Osteocyte (in vitro differentiated cells): Measurements from ENCODE around the gene DMXL2. TPM values are rescaled to one million over a fixed set of nuclear protein-coding genes. Genes with fewer than 3 reads are reported as not detected.

Experiments used
- DNase-seq: peaks from one replicate; pipeline ENCODE4 v3.0.0; 2021; ENCODE audit warnings: mixed read lengths; ENCODE audit not compliant: unreplicated experiment; ENCODE audit errors: extremely low spot score
- H3K27ac Mint-ChIP-seq: one replicate; pipeline ENCODE4 v1.8.0; 2021; ENCODE audit warnings: mild to moderate bottlenecking, mixed read lengths; ENCODE audit not compliant: unreplicated experiment
- H3K27me3 Mint-ChIP-seq: one replicate; pipeline ENCODE4 v1.8.0; 2021; ENCODE audit warnings: mixed read lengths; ENCODE audit not compliant: unreplicated experiment
- H3K36me3 Mint-ChIP-seq: one replicate; pipeline ENCODE4 v1.8.0; 2021; ENCODE audit warnings: mixed read lengths; ENCODE audit not compliant: unreplicated experiment
- H3K4me1 Mint-ChIP-seq: one replicate; pipeline ENCODE4 v1.8.0; 2021; ENCODE audit warnings: mixed read lengths; ENCODE audit not compliant: unreplicated experiment
- H3K4me3 Mint-ChIP-seq: one replicate; pipeline ENCODE4 v1.8.0; 2021; ENCODE audit warnings: mild to moderate bottlenecking, moderate library complexity, mixed read lengths; ENCODE audit not compliant: unreplicated experiment
- H3K9me3 Mint-ChIP-seq: one replicate; pipeline ENCODE4 v1.8.0; 2021; ENCODE audit warnings: mixed read lengths; ENCODE audit not compliant: unreplicated experiment
- total RNA-seq: library from RNA; stranded (reverse); gene quantifications from 2 replicates; pipeline ENCODE4 v1.2.1, GENCODE V29; 2021
- TF ChIP-seq, protein P1 (sequence below): fragments of 200-600 bp; sonication (generic); IDR thresholded peaks from 2 replicates; pipeline ENCODE4 v1.5.0; 2021; ENCODE audit warnings: antibody characterized with exemption, mild to moderate bottlenecking, moderate library complexity

Gene DMXL2
- total RNA-seq, 1 donor from 2014 or later: 27.4 TPM

DNA sequence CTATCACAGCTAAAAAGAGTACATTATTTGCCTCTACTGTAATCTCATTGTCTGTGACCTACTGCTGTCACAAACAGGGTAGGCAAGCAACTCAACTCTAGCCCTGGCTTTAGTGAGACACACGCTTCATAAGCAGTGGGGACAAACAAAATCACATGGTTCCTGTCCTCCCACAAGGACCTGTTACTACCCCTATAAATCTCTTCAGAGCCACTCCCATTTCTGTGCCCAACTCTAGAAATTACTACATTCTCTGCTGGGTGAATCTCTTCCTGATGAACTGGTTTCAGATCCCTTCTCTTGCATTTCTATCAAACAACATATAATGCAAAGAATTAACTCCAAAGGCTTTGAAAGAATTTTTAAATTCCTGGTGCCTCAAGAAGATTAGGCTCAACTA is 117.3 kb downstream of the DMXL2 start:
- Mint-ChIP-seq H3K9me3 (peaks cover 3% of the 10 kb centered on the region), H3K4me3 (no peak overlapping the region), H3K4me1 (no peaks in the 10 kb centered on the region), H3K27ac (no peak overlapping the region), H3K27me3 (no peaks in the 10 kb centered on the region), H3K36me3 (peaks cover 26% of the 10 kb centered on the region)
- DNase-seq: no peak
- TF ChIP-seq, protein P1, sequence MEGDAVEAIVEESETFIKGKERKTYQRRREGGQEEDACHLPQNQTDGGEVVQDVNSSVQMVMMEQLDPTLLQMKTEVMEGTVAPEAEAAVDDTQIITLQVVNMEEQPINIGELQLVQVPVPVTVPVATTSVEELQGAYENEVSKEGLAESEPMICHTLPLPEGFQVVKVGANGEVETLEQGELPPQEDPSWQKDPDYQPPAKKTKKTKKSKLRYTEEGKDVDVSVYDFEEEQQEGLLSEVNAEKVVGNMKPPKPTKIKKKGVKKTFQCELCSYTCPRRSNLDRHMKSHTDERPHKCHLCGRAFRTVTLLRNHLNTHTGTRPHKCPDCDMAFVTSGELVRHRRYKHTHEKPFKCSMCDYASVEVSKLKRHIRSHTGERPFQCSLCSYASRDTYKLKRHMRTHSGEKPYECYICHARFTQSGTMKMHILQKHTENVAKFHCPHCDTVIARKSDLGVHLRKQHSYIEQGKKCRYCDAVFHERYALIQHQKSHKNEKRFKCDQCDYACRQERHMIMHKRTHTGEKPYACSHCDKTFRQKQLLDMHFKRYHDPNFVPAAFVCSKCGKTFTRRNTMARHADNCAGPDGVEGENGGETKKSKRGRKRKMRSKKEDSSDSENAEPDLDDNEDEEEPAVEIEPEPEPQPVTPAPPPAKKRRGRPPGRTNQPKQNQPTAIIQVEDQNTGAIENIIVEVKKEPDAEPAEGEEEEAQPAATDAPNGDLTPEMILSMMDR: no peak

DNA sequence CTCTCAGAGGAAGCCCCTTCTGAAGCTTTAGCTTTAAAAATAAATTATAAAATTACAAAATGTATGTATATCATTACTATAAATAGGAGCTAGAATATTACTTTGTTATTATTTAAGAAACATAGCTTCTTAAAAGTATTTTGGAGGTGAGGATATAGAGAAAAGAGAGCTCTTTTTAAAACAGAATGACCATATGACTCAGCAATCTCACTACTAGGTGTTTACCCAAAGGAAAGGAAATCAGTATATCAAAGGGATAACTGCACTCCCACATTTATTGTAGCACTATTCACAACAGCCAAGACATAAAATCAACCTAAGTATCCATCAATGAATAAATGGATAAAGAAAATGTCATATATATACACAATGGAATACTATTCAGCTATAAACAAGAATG is 119.6 kb downstream of the DMXL2 start:
- H3K27ac Mint-ChIP-seq: no peak overlapping the region
- DNase-seq: no peak
- no peaks in the 10 kb centered on the region for H3K4me1 Mint-ChIP-seq
- peaks cover 22% of the 10 kb centered on the region for H3K36me3 Mint-ChIP-seq
- no peak overlapping the region for H3K4me3 Mint-ChIP-seq
- no peaks in the 10 kb centered on the region for H3K9me3 Mint-ChIP-seq
- TF ChIP-seq, protein P1: no peak
- H3K27me3 Mint-ChIP-seq: no peaks in the 10 kb centered on the region

DNA sequence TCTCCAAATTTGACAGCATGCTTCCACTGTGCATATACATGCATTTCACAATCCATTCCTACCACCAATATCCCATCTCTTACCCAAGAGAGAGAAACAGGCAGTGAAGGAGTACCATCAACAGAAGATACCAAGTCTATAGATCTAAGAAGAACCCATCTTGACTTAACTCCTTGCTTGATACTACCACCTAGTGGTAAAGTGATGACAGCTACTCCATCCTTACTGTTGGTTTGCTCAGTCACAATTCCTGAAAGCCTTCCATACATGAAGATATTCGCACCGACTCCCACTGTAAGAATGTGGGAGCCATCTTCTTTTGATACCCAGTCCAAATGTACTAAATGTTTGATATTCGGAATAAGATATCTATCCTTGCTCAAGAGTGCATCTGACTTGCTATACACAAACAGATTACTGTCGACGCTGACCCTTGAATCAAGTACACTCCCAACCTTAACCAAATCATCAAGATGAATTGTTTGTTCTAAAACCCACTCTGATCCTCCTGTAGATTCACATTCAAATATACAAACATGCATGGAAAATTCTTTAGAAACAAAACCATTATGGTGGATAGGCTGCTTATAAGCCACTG is 123.1 kb downstream of the DMXL2 start:
- TF ChIP-seq, protein P1: peak; percentile 50
- Mint-ChIP-seq H3K4me3 (no peak overlapping the region), H3K27me3 (no peaks in the 10 kb centered on the region), H3K27ac (no peak overlapping the region), H3K9me3 (no peaks in the 10 kb centered on the region), H3K4me1 (peaks cover under 1% of the 10 kb centered on the region), H3K36me3 (peaks cover 30% of the 10 kb centered on the region)
- no peak for DNase-seq

DNA sequence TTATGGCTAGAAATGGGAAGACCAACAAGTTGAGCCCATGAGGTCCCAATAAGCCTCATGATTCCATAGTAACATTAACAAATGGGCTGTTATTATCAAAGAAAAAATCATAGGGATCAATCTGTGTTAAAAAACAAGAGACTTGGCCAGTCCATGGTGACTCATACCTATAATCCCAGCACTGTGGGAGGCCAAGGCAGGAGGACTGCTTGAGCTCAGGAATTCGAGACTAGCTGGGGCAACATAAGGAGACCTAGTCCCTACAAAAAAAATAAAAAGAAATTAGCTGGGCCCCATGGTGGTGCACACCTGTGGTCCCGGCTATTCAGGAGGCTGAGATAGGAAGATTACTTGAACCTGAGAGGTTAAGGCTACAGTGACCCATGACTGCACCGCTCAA is 124.8 kb downstream of the DMXL2 start:
- no peaks in the 10 kb centered on the region for H3K9me3 Mint-ChIP-seq
- H3K4me3 Mint-ChIP-seq: no peak overlapping the region
- TF ChIP-seq, protein P1: no peak
- peaks cover 34% of the 10 kb centered on the region for H3K36me3 Mint-ChIP-seq
- no peaks in the 10 kb centered on the region for H3K27me3 Mint-ChIP-seq
- no peak for DNase-seq
- no peak overlapping the region for H3K27ac Mint-ChIP-seq
- H3K4me1 Mint-ChIP-seq: peaks cover 7% of the 10 kb centered on the region

DNA sequence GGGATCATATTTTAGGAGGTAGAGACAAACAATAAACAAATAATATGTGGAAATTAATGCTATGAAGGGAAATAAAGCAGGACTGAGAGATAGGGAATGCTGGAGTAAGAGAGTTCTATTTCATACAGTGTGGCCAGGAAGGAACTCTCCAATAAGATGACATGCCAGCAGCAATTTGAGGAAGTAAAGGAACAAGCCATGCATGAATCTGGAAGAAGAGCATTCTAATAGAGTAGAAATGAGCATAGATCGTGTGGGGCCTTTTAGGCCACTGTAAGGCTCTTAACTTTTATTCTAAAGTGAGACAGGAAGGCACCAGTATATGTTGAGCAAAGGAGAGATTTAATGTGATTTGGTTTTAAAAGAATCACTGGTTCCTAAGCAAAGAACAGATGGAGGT is 126.3 kb downstream of the DMXL2 start:
- Mint-ChIP-seq H3K4me1 (peaks cover 7% of the 10 kb centered on the region), H3K36me3 (peaks cover 37% of the 10 kb centered on the region), H3K9me3 (no peaks in the 10 kb centered on the region), H3K4me3 (no peak overlapping the region), H3K27me3 (no peaks in the 10 kb centered on the region), H3K27ac (no peak overlapping the region)
- DNase-seq: no peak
- TF ChIP-seq, protein P1: no peak
